HCT116 (cell line): ENCODE measurements around the gene GABRR3.

Source experiments
- CTCF ChIP-seq, 3 experiments: fragments of 200-600 bp in 1 of 3; sonication (generic) in 1 of 3; IDR thresholded peaks in 2 of 3; conservative IDR thresholded peaks in 1 of 3; 2 replicates each; pipeline ENCODE4 v1.5.1; 2012 to 2017; ENCODE audit warnings: low read depth in 2 of 3, low read length in 2 of 3, antibody characterized with exemption in 1 of 3, borderline replicate concordance in 1 of 3, control low read depth in 1 of 3, mild to moderate bottlenecking in 1 of 3, mixed read lengths in 1 of 3, mixed run types in 1 of 3, moderate library complexity in 1 of 3; ENCODE audit not compliant: insufficient read depth in 1 of 3
- FOSL1 ChIP-seq: IDR thresholded peaks from 2 replicates; pipeline ENCODE4 v1.6.1; 2012; ENCODE audit warnings: low read depth
- POLR2A ChIP-seq: IDR thresholded peaks from 2 replicates; pipeline ENCODE4 v1.7.0; 2011; ENCODE audit warnings: borderline replicate concordance; ENCODE audit not compliant: insufficient read depth, insufficient read length; ENCODE audit errors: extremely low read depth
- RAD21 ChIP-seq: IDR thresholded peaks from 2 replicates; pipeline ENCODE4 v1.6.1; 2012; ENCODE audit warnings: low read depth, mild to moderate bottlenecking
- SIN3A ChIP-seq: IDR thresholded peaks from 2 replicates; pipeline ENCODE4 v1.6.1; 2012; ENCODE audit warnings: low read depth
- SP1 ChIP-seq: IDR thresholded peaks from 2 replicates; pipeline ENCODE4 v1.6.1; 2012; ENCODE audit warnings: low read depth
- TCF7L2 ChIP-seq: IDR thresholded peaks from 2 replicates; pipeline ENCODE4 v1.7.0; 2011; ENCODE audit warnings: borderline replicate concordance, inconsistent platforms; ENCODE audit not compliant: insufficient read depth, insufficient read length; ENCODE audit errors: extremely low read depth
- YY1 ChIP-seq: IDR thresholded peaks from 2 replicates; pipeline ENCODE4 v1.6.1; 2011; ENCODE audit warnings: low read length, low read depth, moderate library complexity, mild to moderate bottlenecking; ENCODE audit not compliant: insufficient replicate concordance; ENCODE audit errors: extremely low read depth
- ZFX ChIP-seq: fragments of 450-650 bp; IDR thresholded peaks from 2 replicates; pipeline ENCODE4 v1.6.1; 2017

GRCh38 chr3:97996988-97997387 lies 38.1 kb downstream of the GABRR3 start:
- TF ChIP-seq SIN3A, result no peak
- TF ChIP-seq RAD21, result no peak
- no peak for TF ChIP-seq CTCF (IDR thresholded peaks at IDR 0.05 in 2 of 3, conservative IDR thresholded peaks at IDR 0.05 in 1 of 3; ENCODE audit: borderline replicate concordance in 1 of 3, insufficient read depth in 1 of 3, low read depth in 2 of 3, low read length in 2 of 3)
- TF ChIP-seq TCF7L2, result no peak
- no peak for TF ChIP-seq FOSL1
- no peak for TF ChIP-seq YY1
- no peak for TF ChIP-seq SP1
- no peak for TF ChIP-seq ZFX
- no peak for TF ChIP-seq POLR2A
